ENCODE measurements around the gene HSPA12A. TPM values are rescaled to one million over a fixed set of nuclear protein-coding genes. Genes with fewer than 3 reads are reported as not detected.
A peak's percentile ranks its signal among the peaks of the same experiment; 100 is the strongest.

Gene HSPA12A
- total and polyA plus RNA-seq, 2 donors (not counting 1 experiment from before 2014, with no cell fraction given): 14.4 to 15.7 TPM

DNA sequence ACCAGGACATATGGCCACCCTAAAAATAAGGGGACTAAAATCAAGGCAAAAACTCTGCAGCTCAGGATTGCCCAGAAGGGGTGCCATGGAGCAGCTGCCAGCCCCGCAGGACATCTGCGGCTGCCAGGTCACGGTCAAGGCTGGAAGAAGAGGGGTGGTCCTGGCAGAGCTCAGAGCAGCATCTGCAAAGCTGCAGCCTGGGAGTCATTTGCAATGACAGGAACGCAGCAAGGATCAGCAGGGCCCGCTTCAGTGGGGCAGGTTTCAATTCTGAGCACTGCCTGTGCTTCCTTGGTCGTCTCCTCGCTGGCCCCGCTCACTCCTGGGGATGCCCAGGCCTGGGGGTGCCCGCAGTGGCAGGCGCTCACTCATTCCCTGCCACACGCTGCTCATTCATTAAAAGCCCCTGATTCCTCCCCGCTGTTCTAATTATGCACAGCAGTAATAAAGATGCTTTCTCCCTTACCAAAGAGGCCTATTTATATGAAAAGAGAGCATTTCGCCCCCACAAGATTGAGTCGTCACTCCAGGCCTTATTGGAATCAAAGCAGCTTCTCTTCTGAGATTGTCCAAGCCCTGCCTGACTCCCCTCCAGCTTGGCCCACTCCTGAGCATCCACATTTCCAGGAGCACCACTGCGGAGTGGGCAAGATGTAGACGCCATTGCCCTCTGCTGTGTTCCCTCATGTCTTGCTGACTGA lies 4.6 kb downstream of the HSPA12A start:
- DNase-seq (ENCODE audit: low read depth in 2 of 2): no peak
- peaks cover 54% of the 10 kb centered on the region for H3K79me2 ChIP-seq (ENCODE audit: control insufficient read depth, insufficient read depth, low read length)

DNA sequence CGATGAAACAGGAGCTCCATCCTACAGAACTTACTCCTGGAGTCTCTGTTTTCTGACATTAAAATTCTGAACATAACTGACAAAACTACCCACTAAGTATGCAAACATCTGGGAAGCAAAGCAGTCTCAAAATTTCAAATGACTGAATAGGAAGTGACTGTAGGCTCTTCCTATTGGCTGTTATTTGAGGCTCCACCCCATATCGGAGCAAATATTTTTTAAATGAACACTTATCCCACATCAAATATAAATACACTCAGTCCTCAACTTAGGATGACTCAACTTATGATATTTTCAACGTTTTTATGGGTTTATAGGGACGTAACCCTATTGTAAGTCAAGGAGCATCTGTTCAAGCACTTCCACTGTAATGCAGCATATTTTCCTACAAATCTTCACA lies 8.8 kb downstream of the HSPA12A start:
- H3K27ac ChIP-seq (ENCODE audit: insufficient read depth, low read length): peak overlapping the region; percentile 81
- H3K79me2 ChIP-seq (ENCODE audit: control insufficient read depth, insufficient read depth, low read length): peaks cover 29% of the 10 kb centered on the region
- peaks cover 8% of the 10 kb centered on the region for H3K4me1 ChIP-seq (ENCODE audit: control insufficient read depth, extremely low read depth, insufficient read depth, low read length)
- H4K20me1 ChIP-seq (ENCODE audit: control insufficient read depth, extremely low read depth, insufficient read depth, low read length): no peaks in the 10 kb centered on the region
- TF ChIP-seq, protein P1, sequence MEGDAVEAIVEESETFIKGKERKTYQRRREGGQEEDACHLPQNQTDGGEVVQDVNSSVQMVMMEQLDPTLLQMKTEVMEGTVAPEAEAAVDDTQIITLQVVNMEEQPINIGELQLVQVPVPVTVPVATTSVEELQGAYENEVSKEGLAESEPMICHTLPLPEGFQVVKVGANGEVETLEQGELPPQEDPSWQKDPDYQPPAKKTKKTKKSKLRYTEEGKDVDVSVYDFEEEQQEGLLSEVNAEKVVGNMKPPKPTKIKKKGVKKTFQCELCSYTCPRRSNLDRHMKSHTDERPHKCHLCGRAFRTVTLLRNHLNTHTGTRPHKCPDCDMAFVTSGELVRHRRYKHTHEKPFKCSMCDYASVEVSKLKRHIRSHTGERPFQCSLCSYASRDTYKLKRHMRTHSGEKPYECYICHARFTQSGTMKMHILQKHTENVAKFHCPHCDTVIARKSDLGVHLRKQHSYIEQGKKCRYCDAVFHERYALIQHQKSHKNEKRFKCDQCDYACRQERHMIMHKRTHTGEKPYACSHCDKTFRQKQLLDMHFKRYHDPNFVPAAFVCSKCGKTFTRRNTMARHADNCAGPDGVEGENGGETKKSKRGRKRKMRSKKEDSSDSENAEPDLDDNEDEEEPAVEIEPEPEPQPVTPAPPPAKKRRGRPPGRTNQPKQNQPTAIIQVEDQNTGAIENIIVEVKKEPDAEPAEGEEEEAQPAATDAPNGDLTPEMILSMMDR (conservative IDR thresholded peaks at IDR 0.05 in 1 of 2, IDR thresholded peaks at IDR 0.05 in 1 of 2; ENCODE audit: low read depth in 1 of 2, low read length in 2 of 2): no peak
- no peak for TF ChIP-seq EZH2 (IDR thresholded peaks at IDR 0.05; ENCODE audit: low read length, missing control alignments)
- no peak overlapping the region for H2AFZ ChIP-seq (ENCODE audit: low read length)
- H3K9ac ChIP-seq (ENCODE audit: insufficient read depth, low read length): no peak overlapping the region
- no peak overlapping the region for H3K4me3 ChIP-seq (replicated peaks in 1 of 4; ENCODE audit: control extremely low read depth in 1 of 4, insufficient read depth in 1 of 4, low read depth in 3 of 4, low read length in 4 of 4)
- peak; percentile 64 to 73 for DNase-seq (ENCODE audit: low read depth in 2 of 2)
- H3K36me3 ChIP-seq (ENCODE audit: control insufficient read depth, insufficient read depth, low read length): no peaks in the 10 kb centered on the region
- H3K9me3 ChIP-seq (ENCODE audit: control insufficient read depth, insufficient read depth, low read depth, low read length): no peaks in the 10 kb centered on the region
- no peaks in the 10 kb centered on the region for H3K27me3 ChIP-seq (ENCODE audit: control insufficient read depth, insufficient read depth, low read length)
- no peak overlapping the region for H3K4me2 ChIP-seq (ENCODE audit: extremely low read depth, insufficient read depth, low read length)

More for the DNA sequence above, 4.6 kb downstream of the HSPA12A start:
- Histone ChIP-seq H3K27me3 (ENCODE audit: control insufficient read depth, insufficient read depth, low read length) (no peaks in the 10 kb centered on the region), H3K9me3 (ENCODE audit: control insufficient read depth, insufficient read depth, low read depth, low read length) (no peaks in the 10 kb centered on the region), H4K20me1 (ENCODE audit: control insufficient read depth, extremely low read depth, insufficient read depth, low read length) (no peaks in the 10 kb centered on the region), H3K4me1 (ENCODE audit: control insufficient read depth, extremely low read depth, insufficient read depth, low read length) (peaks cover 8% of the 10 kb centered on the region), H2AFZ (ENCODE audit: low read length) (no peak overlapping the region), H3K4me2 (ENCODE audit: extremely low read depth, insufficient read depth, low read length) (no peak overlapping the region), H3K9ac (ENCODE audit: insufficient read depth, low read length) (no peak overlapping the region), H3K36me3 (ENCODE audit: control insufficient read depth, insufficient read depth, low read length) (no peaks in the 10 kb centered on the region), H3K27ac (ENCODE audit: insufficient read depth, low read length) (no peak overlapping the region), H3K4me3 (replicated peaks in 1 of 4; ENCODE audit: control extremely low read depth in 1 of 4, insufficient read depth in 1 of 4, low read depth in 3 of 4, low read length in 4 of 4) (no peak overlapping the region)
- TF ChIP-seq, protein P1 (conservative IDR thresholded peaks at IDR 0.05 in 1 of 2, IDR thresholded peaks at IDR 0.05 in 1 of 2; ENCODE audit: low read depth in 1 of 2, low read length in 2 of 2): peak; percentile 19 to 51
- TF ChIP-seq EZH2 (IDR thresholded peaks at IDR 0.05; ENCODE audit: low read length, missing control alignments): no peak

DNA sequence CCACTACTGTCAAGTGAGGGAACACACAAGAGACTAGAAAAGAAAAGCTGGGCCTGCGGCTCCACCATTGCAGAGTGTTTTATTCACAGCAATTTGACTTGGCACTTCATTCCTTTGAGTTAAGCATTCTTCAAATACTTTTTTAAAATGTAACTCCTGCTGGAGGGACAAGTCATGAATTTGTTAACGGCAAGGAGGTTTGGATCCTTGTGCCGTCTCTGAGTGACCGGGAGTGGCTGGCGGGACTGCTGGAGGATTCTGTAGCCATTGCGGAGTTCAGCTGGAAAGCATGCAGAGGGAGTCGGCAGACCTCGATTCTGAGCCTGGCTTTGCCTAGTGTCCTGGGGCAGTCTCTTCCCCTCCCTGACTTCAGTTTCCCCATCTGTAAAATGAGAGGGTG lies 9.8 kb downstream of the HSPA12A start:
- H4K20me1 ChIP-seq (ENCODE audit: control insufficient read depth, extremely low read depth, insufficient read depth, low read length): no peaks in the 10 kb centered on the region
- no peak for TF ChIP-seq EZH2 (IDR thresholded peaks at IDR 0.05; ENCODE audit: low read length, missing control alignments)
- TF ChIP-seq, protein P1 (conservative IDR thresholded peaks at IDR 0.05 in 1 of 2, IDR thresholded peaks at IDR 0.05 in 1 of 2; ENCODE audit: low read depth in 1 of 2, low read length in 2 of 2): no peak
- H3K36me3 ChIP-seq (ENCODE audit: control insufficient read depth, insufficient read depth, low read length): no peaks in the 10 kb centered on the region
- no peak overlapping the region for H3K9ac ChIP-seq (ENCODE audit: insufficient read depth, low read length)
- H3K27ac ChIP-seq (ENCODE audit: insufficient read depth, low read length): peak overlapping the region; percentile 81
- no peak overlapping the region for H3K4me3 ChIP-seq (replicated peaks in 1 of 4; ENCODE audit: control extremely low read depth in 1 of 4, insufficient read depth in 1 of 4, low read depth in 3 of 4, low read length in 4 of 4)
- no peaks in the 10 kb centered on the region for H3K27me3 ChIP-seq (ENCODE audit: control insufficient read depth, insufficient read depth, low read length)
- H3K4me2 ChIP-seq (ENCODE audit: extremely low read depth, insufficient read depth, low read length): no peak overlapping the region
- H3K79me2 ChIP-seq (ENCODE audit: control insufficient read depth, insufficient read depth, low read length): peaks cover 25% of the 10 kb centered on the region
- H2AFZ ChIP-seq (ENCODE audit: low read length): no peak overlapping the region
- no peaks in the 10 kb centered on the region for H3K9me3 ChIP-seq (ENCODE audit: control insufficient read depth, insufficient read depth, low read depth, low read length)
- H3K4me1 ChIP-seq (ENCODE audit: control insufficient read depth, extremely low read depth, insufficient read depth, low read length): peaks cover 8% of the 10 kb centered on the region
- DNase-seq (ENCODE audit: low read depth in 2 of 2): peak in 1 of 2 donors; percentile 75

Data from fibroblast of lung (primary cell).